IPS DF 4.7 (cell line): ENCODE measurements around the gene MOB2.
"Not testable (repeated sequence)": the region's sequence is repeated elsewhere in the genome, so short reads cannot be mapped to it uniquely, and the experiment has no call there.

Experiments used
- DNase-seq: peaks from one replicate; pipeline ENCODE4 v3.0.0-alpha.2; 2013; ENCODE audit warnings: low spot score; ENCODE audit errors: extremely low read depth

MOB2 gene

DNA sequence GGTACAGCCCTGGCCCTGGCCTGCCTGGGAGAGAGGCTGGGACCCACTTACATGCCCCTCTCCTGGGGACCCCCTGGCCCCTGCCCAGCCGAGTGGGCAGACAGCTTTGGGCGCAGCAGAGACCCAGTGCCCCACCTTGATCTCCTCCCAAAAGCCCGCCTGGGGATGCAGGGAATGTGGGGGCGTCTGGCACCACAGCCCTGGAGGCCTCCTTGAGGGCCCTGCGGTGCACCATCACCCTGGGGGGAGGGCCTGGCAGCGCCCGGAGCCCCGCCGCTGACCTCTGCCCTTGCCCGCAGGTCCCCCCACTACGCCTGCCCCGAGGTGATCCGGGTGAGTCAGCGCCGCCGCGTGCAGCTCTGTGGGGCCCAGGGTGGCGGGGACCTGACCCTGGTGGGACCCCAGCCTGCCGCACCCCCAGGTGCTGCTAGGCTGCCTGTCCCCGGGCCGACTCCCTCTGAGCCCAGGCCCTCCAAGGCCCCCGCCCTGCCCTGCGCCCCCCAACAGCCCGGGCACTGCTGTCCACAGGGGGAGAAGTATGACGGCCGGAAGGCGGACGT is 43.7 kb downstream of the MOB2 start:
- no peak for DNase-seq

DNA sequence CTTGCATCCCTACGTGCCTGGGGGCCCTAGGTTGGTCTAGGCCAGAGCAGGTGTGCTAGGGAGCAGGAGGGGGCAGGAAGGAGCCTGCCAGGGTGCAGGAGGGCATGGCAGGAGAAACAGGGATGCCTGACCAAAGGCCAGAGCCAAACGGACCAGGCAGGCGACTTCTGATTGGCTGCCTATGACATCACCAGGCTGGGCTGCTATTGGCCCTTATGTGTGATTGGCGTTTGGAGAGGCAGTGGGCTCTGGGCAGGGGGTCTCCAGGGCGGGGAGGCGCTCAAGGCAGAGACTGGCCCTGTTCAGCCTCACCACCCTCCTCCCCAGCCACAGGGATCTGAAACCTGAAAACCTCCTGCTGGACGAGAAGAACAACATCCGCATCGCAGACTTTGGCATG is 44.4 kb downstream of the MOB2 start:
- DNase-seq: no peak

DNA sequence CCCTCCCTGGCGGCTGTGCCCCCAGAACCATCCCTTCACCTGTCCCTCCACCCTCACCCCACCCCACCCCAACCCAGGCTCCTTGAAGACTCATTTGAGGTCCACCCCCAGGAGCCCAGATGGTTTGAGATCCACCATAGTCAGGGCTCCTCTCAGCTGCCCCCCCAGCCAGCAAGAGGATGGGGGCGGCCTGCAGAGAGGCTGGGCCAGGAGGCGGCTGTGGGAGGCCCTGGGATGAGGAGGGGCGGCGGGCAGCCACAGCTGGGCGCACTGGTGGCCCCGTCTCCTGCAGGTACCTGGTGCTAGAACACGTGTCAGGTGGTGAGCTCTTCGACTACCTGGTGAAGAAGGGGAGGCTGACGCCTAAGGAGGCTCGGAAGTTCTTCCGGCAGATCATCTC is 46.1 kb downstream of the MOB2 start:
- DNase-seq: no peak

DNA sequence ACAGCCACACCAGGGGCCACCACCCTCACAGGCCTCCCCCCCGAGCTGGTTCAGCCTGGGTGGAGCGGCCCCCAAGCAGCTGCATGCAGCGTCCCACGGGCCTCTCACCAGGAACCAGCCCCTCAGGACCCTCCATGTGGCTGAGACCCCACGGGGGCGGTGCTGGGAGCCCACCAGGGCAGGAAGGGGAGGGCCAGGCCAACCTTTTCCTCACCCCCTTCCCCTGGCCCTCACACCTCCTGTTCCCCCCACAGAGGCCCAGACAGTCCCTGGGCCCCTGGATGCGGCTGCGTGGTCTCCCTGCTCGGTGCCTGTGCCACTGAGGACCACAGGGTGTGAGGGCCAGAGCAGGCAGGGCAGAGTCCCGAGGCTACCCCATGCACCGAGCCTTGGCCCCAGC is 46.5 kb downstream of the MOB2 start:
- no peak for DNase-seq

DNA sequence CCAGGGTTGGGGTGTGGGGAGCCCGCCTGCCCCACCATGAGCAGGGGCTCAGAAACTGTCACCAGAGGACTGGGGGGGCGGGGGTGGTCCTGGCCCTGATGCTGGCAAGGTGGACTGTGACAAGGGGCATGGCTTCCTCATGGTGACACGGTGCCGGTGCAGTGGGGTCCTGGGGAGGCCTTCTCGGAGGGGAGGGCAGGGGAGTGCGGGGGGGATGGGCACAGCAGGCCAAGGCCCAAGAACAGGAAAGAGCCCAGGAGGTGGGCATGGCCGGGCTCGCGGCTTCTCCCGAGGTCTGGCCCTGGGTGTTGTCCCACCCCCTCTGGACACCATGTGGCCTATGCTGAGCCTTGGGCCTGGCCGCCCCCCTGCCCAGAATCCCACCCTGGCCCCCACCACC is 47.2 kb downstream of the MOB2 start:
- no peak for DNase-seq

DNA sequence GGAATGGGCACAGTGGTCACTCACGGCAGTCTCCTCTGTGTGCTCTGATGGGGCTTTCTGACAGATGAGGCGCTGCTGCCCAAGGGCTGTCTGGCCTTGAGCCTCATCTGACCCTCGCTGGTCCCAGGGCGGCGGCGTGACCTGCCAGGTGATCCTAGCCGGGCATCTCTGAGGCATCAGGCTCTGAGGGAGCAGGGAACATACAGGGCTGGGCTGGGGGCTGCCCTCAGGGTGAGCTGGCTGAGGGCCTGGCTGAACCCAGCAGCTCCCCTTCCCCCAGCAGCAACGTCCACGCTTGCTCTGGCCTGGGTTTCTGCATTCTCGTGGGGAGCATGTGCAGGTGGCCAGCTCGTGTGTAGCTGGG is 47.6 kb downstream of the MOB2 start:
- DNase-seq: no peak

DNA sequence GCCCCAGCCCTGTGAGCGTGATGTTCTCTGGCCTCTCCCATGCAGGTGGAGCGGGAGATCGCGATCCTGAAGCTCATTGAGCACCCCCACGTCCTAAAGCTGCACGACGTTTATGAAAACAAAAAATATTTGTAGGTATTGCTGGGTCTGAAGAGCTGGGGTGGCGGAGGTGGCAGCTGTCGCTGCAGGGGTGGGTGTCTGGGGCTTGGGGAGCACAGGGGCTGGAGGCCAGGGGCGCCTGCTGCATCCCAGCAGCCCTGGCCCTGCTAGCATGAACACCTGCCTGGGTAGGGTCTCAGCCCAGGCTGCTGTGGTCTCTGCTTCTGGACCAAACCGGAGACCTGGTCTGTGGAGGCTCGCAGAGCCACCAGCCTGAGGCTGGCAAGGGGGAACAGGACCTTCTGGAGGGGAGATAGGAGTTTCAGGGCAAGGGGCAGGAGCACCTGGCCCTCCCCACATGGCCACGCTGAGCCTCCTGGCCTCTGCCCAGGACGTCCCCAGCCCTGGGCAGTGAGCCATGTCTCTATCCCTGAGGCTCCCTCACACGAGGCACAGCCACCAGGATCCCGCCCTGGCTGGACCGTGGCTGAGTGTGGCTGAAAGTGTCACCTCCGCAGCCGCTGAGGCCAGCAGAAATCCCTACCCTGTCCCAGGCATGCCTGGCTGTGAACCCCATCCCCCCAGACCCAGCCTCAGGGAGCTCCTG is 48.2 kb downstream of the MOB2 start:
- no peak for DNase-seq

DNA sequence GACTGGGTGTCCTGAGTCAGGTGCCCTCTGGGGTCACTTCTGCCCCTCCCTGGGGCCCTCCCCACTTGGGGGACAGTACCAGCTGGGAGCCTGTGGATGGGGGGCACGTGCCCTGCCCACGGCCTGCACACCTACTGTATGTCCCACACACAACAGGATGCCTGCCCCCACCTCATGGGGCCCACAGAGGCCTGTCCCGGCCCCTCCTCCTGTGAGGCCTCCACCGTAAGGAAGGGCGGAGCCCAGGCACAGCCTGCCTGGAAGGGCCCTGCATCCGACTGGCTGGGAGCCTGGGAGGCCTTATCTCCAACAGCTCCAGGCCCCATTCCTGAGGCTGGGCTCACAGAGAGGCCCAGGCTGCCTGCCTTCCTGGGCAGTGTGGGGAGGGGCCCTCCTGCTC is 49.1 kb downstream of the MOB2 start:
- DNase-seq: no peak

DNA sequence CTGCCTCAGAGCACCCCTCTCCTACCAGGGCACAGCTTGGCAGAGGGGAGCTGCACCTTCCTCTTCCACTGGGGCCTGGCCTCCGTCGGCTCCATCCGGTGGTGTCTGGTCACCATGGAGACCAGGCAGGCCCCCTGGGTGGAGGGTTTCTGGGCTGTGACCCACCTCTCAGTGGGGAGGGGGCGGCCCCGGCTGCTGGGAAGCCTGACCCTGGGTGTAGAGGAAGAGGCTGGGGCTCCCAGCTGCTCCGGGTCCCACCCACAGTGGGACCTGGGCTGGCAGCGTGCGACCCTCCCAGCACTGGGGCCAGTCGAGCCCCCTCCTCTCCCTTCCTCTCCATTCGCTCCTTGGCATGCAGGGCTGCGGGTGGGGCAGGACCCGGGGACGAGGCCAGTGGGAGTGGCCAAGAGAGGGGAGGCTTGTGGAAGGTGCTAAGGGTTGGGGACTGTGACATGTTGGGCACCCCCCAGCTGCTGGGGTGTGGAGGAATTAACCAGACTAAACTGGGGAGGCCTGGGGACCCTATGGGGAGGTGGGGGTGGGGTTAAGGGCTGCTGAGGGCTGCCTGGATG is 50.0 kb downstream of the MOB2 start:
- DNase-seq: no peak

DNA sequence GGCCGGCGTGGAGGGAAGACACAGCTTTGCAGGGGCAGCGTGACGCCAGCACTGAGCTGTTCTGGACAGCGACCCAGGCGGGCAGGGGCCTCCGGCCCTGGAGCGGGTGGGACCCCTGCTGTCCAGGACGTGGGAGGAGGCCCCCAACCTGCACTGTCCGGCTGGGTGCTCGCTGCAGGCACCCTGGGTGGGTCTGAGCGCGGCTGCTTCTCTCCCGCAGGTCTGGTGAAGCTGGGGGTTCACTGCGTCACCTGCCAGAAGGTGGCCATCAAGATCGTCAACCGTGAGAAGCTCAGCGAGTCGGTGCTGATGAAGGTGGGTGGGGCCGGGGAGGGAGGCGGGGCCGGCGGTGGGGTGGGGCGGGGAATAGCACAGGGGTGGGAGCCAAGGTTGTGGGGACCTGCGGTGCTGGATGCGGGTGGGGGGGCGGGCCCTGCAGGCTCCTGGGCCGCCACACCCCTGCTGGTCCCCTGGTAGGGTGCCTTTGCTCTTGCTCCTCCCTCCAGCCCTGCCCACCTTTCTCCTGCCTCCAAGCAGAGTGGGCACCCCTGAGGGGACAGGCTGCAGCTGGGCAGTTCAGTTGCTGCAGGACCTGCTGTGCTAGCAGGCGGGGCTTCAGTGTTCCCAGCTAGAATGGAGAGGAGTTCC is 50.6 kb downstream of the MOB2 start:
- no peak for DNase-seq

DNA sequence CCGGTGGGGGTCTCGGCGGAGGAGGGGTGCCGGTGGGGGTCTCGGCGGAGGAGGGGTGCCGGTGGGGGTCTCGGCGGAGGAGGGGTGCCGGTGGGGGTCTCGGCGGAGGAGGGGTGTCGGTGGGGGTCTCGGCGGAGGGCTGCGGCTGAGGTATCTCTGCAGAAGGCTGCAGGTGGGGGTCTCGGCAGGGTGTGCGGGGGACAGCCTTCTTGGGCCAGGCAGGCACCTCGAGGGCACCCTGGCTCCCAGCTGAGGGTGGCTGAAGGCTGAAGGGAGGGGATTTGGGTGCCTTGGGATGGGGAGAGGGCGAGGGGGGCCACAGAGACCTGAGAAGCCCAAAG is 51.1 kb downstream of the MOB2 start:
- DNase-seq: not testable (repeated sequence)

DNA sequence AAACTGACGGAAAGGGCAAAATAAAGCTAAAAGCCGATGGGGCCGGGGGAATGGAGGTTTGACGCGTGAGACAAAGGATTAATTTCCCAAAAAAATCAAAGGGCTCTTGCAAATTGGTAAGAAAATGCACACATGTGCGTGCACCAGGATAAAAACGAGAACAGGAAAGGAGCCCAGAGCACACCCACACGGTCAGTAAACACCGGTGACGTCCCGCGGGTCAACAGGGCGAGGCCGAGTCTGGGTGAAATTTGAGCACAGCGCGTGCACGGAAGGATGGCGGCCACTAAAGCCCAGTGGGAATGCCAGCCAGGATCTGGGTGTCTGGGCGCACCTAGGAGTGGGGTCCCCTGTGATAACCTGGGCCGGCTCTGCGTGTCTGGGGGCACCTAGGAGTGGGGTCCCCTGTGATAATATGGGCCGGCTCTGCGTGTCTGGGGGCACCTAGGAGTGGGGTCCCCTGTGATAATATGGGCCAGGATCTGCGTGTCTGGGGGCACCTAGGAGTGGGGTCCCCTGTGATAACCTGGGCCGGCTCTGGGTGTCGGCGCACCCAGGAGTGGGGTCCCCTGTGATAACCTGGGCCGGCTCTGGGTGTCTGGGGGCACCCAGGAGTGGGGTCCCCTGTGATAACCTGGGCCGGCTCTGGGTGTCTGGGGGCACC is 52.5 kb downstream of the MOB2 start:
- no peak for DNase-seq

DNA sequence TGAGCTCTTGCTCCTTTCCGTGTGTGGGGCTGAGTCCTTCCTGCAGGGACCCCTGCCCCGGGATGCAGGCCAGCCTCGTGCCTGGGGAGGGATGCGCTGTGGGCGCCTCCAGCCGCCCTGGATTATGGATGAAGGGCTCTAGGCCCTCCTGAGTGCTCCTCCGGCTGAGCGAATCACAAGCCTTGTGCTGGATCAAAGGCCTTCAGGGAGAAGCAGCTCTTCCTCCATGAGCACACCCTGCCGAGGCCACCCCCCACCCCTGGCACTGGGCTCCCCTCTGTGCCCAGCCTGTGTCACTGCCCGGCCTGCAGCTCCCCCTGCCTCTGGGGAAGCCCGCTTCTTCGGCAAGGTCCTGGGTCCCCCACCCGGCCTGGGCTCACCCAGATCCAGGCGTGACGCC is 53.0 kb downstream of the MOB2 start:
- DNase-seq: no peak

DNA sequence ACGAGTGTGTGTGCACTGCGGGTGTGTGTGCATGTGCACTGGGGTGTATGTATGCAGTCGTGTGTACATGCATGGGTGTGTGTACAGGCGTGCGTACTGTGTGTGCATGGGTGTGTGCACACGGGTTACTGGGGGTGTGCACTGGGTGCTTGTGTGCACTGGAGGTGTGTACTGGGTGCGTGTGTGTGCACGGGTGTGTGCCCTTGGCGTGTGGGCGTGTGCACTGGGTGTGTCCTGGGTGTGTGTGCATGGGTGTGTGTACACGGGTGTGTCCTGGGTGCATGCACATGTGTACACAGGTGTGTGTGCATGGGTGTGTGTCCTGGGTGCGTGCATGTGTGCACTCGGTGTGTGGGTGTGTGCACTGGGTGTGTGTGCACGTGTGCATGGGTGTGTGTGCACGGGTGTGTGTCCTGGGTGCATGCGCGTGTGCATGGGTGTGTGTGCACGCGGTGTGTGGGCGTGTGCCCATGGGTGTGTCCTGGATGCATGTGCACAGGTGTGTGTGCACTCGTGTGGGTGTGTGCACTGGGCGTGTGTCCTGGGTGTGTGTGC is 57.7 kb downstream of the MOB2 start:
- DNase-seq: no peak

DNA sequence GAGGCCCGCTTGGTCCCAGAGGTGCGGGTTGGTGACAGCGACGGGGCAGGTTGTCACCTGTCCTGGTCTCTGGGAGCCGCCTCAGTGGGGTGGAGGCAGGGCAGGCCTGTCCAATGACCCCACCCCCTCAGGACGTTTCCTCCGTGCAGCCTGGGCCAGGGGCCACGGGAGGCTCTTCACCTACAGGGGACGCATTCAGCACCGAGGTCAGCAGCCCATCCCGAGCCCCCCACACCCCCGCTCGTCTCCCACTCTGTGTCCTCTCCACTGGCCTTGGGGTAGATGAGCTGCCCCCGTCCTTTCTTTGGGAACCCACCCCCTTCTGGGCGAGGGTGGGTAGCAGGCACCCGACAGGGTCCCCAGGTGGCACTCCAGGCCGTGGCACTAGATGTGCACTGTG is 61.1 kb downstream of the MOB2 start:
- DNase-seq: no peak

DNA sequence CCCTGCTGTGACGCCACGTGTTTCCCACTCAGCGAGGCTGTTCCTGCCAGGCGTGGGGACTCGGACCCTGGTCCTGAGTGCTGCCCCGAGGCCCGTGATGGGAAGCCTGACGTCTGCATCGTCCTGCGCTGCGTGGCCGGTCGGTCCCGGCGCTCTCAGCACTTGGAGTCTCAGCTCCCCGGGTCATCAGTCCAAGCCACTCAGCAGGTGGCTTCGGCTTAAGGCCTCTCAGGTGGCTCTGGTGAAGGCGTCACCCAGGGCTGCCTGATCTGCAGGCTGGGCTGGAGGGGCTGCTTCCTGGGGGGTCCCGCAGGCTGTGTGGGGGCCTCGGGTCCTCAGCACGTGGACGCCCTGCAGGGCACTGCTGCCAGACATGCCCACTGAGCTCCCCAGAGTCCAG is 61.6 kb downstream of the MOB2 start:
- DNase-seq: no peak

DNA sequence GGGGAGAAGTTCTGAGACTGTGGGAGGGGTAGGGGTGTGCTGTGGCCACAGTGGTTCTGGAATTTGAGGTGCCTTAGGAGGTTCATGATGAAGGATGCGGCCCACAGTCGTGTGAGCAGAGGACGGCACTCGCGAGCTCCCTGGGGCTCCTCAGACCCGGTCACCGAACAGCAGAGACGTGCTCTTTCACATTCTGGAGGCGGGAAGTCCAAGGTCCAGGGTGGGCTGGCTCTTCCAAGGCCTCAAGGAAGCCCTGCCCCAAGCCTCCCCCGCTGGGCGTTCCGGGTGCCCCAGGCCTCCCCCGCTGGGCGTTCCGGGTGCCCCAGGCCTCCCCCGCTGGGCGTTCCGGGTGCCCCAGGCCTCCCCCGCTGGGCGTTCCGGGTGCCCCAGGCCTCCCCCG is 63.2 kb downstream of the MOB2 start:
- DNase-seq: not testable (repeated sequence)

DNA sequence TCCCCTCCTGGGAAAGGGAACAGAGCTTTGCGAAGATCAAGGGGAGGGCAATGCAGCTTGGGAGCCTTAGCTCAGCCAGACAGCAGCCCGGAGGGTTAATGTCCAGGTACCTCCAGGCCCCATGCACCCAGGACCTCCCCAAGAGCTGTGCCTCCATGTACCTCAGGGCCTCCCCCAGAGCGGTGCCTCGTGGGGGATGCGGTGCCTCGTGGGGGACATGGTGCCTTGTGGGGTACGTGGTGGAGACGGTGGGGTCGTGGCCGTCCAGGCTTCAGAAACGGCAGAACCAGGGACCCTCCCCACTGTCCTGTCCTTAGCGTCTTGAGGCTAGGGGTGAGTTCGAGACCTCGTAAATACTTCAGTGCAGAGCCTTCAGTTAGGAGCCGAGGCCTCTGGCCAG is 63.6 kb downstream of the MOB2 start:
- DNase-seq: no peak

DNA sequence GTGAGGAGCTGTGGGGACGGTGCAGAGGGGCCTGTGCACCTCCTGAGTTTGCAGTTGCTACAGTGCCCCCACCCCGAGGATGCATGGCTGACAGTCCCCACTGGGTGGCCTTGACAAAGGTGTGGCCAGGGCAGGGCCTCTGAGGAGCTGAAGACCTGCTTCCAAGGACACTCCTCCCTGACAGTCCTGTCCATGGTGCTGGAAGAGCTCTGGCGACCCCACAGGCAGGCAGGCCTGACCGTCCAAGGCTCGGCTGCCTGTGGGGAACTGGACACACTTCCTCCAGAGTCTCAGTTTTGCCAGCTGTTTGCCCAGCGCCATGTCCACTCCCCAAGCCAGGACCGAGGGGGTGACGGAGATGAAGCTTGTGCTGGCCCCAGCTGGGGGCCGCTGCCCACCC is 64.1 kb downstream of the MOB2 start:
- no peak for DNase-seq

DNA sequence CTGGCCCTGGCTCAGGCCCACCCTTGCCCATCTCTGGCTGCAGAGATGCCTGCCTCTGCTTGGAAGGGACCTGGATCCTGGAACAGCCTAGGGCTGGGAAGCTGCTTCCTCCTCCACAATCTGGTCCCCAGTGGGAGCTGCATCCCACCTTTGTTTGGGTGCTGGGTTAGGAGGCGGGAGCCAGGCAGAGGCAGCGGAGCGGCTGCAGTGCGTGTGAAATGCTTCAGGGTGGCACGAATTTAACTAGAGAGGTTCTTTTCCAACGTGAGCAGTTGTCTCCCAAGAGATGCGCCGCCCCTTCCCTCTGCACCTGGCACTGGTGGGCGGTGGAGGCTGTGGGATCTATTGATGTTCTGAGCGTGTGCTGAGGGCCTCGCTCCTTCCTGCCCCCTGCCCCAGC is 65.3 kb downstream of the MOB2 start:
- DNase-seq: no peak

DNA sequence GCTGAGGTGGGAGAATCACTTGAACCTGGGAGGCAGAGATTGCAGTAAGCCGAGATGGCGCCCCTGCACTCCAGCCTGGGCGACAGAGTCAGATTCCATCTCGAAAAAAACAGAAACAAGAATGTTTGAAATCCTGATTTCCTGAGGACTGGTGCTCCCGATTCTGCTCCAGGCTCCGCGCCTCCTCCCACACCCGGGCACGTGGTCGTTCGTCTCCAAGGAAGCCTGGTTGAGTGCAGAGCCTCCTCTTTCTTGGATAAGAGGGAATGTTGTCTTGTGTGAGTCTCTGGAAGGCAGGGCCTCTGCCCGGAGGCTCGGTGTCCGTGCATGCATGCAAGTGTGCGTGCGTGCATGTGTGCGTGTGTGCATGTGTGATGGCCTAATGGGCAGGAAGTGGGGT is 66.8 kb downstream of the MOB2 start:
- no peak for DNase-seq
